ENCODE measurements around the gene AZIN2.

DNA sequence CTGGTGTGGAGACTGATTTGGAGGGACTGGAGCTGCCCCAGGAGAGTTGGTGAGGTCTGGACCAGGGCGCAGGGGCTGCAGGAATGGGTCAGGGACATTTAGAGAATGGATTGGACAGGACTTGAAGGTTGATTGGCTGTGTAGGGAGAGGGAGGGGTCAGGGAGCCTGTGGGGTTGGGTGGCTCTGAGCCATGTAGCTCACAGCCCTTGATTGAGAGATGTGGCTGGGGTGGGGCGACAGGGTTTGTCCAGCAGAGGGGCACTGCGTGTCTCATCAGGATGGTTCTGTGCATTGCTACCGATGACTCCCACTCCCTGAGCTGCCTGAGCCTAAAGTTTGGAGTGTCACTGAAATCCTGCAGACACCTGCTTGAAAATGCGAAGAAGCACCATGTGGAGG is 12.1 kb downstream of the AZIN2 start:
- TF ChIP-seq CTCF (IDR thresholded peaks at IDR 0.05) (no peak), POLR2A (IDR thresholded peaks at IDR 0.05) (no peak)

Data from adrenal gland (tissue), 5 donors.